Cardiac muscle cell (in vitro differentiated cells and primary cell): ENCODE measurements around the gene PRSS16. TPM values are rescaled to one million over a fixed set of nuclear protein-coding genes. Genes with fewer than 3 reads are reported as not detected.

Source experiments
- DNase-seq, 2 donors: peaks; one replicate each; pipeline versions ENCODE4 v3.0.0 to v3.0.0-alpha.2; 2010 to 2017; ENCODE audit warnings: low read depth in 1 of 2, low spot score in 1 of 2
- H3K27ac ChIP-seq: fragments of 200-600 bp; sonication (generic); 2 replicates; pipeline ENCODE4 v1.5.1; 2016
- H3K27me3 ChIP-seq: fragments of 200-600 bp; sonication (generic); 2 replicates; pipeline ENCODE4 v1.6.0; 2016; ENCODE audit warnings: control low read depth
- H3K36me3 ChIP-seq: fragments of 200-600 bp; sonication (generic); 2 replicates; pipeline ENCODE4 v1.5.1; 2016; ENCODE audit warnings: control low read depth
- H3K4me1 ChIP-seq: fragments of 200-600 bp; sonication (generic); 2 replicates; pipeline ENCODE4 v1.8.1; 2017; ENCODE audit warnings: low read depth, mild to moderate bottlenecking, mixed run types
- H3K4me3 ChIP-seq: fragments of 200-600 bp; sonication (generic); 2 replicates; pipeline ENCODE4 v1.5.1; 2016; ENCODE audit warnings: mild to moderate bottlenecking
- H3K9me3 ChIP-seq: fragments of 200-600 bp; sonication (generic); 2 replicates; pipeline ENCODE4 v1.5.1; 2017; ENCODE audit warnings: low read depth, mild to moderate bottlenecking, control low read depth
- CTCF ChIP-seq: IDR thresholded peaks from 2 replicates; pipeline ENCODE4 v1.5.1; 2012; ENCODE audit warnings: low read depth, mild to moderate bottlenecking, low read length
- polyA plus RNA-seq: library from polyadenylated mRNA; unstranded; fragments of >200 nt; fragmentation: Nextera tagmentation; extraction: Ambion mirVana; gene quantifications from 2 replicates; pipeline ENCODE4 v1.2.1, GENCODE V29; 2016
- total RNA-seq: library from RNA; depleted of rRNA; stranded (reverse); fragments of >200 nt; gene quantifications from 2 replicates; pipeline ENCODE4 v1.2.3, GENCODE V29; 2016

PRSS16 gene, protein sequence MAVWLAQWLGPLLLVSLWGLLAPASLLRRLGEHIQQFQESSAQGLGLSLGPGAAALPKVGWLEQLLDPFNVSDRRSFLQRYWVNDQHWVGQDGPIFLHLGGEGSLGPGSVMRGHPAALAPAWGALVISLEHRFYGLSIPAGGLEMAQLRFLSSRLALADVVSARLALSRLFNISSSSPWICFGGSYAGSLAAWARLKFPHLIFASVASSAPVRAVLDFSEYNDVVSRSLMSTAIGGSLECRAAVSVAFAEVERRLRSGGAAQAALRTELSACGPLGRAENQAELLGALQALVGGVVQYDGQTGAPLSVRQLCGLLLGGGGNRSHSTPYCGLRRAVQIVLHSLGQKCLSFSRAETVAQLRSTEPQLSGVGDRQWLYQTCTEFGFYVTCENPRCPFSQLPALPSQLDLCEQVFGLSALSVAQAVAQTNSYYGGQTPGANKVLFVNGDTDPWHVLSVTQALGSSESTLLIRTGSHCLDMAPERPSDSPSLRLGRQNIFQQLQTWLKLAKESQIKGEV
- total RNA-seq (4.4 and 9.9 TPM in 2 replicates), polyA plus RNA-seq (2.7 and 5.2 TPM in 2 replicates)

GRCh38 chr6:27247133-27247836 lies at the start of gene PRSS16:
PRSS16 (plus strand) TSS chr6:27247701; CDS start chr6:27247738, 37 bp downstream.
- DNase-seq, result no peak
- no peaks in the 10 kb centered on the region for H3K9me3 ChIP-seq
- no peak for TF ChIP-seq CTCF
- H3K27me3 ChIP-seq, result peaks cover 32% of the 10 kb centered on the region
- no peaks in the 10 kb centered on the region for H3K36me3 ChIP-seq
- no peak within 1 kb of the TSS for H3K27ac ChIP-seq
- no peaks in the 10 kb centered on the region for H3K4me1 ChIP-seq
- H3K4me3 ChIP-seq, result no peak within 1 kb of the TSS

- Histone ChIP-seq H3K27ac (no peak overlapping the region), H3K4me1 (no peaks in the 10 kb centered on the region), H3K36me3 (no peaks in the 10 kb centered on the region), H3K27me3 (peaks cover 52% of the 10 kb centered on the region), H3K9me3 (no peaks in the 10 kb centered on the region), H3K4me3 (peak overlapping the region; percentile 18)
- peak; percentile 15 to 29 for DNase-seq
- TF ChIP-seq CTCF, result no peak
These were observed 41.9 kb upstream of the PRSS16 start for GRCh38 chr6:27205375-27206278.

DNA sequence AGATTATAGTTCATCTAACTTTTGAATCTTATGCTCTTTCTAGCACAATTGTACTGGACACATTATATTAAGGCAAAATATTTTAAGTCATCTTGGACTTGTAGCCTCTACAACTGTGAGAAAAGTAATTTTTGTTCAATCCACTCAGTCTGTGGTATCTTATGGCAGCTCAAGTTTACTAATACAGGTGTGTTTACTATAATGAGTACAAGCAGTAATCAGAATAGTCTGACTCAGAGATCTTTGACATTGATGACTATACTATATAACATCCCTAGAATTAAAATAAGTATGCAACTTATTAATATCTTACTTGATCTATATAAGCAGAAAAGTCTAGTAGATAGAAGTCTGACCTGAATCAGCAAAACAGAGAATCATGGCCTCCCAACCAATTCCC lies 40.7 kb upstream of the PRSS16 start:
- H3K4me1 ChIP-seq, result no peaks in the 10 kb centered on the region
- H3K4me3 ChIP-seq, result no peak overlapping the region
- no peak for TF ChIP-seq CTCF
- H3K27me3 ChIP-seq, result peaks cover 52% of the 10 kb centered on the region
- H3K9me3 ChIP-seq, result no peaks in the 10 kb centered on the region
- DNase-seq, result no peak
- H3K27ac ChIP-seq, result no peak overlapping the region
- no peaks in the 10 kb centered on the region for H3K36me3 ChIP-seq

- Histone ChIP-seq H3K36me3 (no peaks in the 10 kb centered on the region), H3K9me3 (no peaks in the 10 kb centered on the region), H3K4me3 (no peak overlapping the region), H3K4me1 (no peaks in the 10 kb centered on the region), H3K27me3 (peaks cover 52% of the 10 kb centered on the region), H3K27ac (no peak overlapping the region)
- DNase-seq, result no peak
- no peak for TF ChIP-seq CTCF
These were observed 39.5 kb upstream of the PRSS16 start for GRCh38 chr6:27208042-27208441.

- no peak overlapping the region for H3K4me3 ChIP-seq
- DNase-seq, result no peak
- no peaks in the 10 kb centered on the region for H3K36me3 ChIP-seq
- H3K4me1 ChIP-seq, result no peaks in the 10 kb centered on the region
- no peaks in the 10 kb centered on the region for H3K9me3 ChIP-seq
- TF ChIP-seq CTCF, result no peak
- H3K27ac ChIP-seq, result no peak overlapping the region
- peaks cover 47% of the 10 kb centered on the region for H3K27me3 ChIP-seq
These were observed 38.3 kb upstream of the PRSS16 start for GRCh38 chr6:27209196-27209595.
